Fibroblast of villous mesenchyme (primary cell): ENCODE data around the gene KBTBD4. TPM values are rescaled to one million over a fixed set of nuclear protein-coding genes. Genes with fewer than 3 reads are reported as not detected.

Experiments used
- DNase-seq: peaks from one replicate; pipeline ENCODE4 v3.0.0-alpha.2; 2010; ENCODE audit warnings: low read depth
- H3K4me3 ChIP-seq: 2 replicates; pipeline ENCODE4 v1.5.1; 2011; ENCODE audit warnings: low read depth, mild to moderate bottlenecking, low read length
- total RNA-seq: library from RNA; depleted of rRNA; stranded (reverse); fragments of >200 nt; gene quantifications from 2 replicates; pipeline ENCODE4 v1.2.3, GENCODE V29; 2012
- TF ChIP-seq, protein P1 (sequence below): IDR thresholded peaks from 2 replicates; pipeline ENCODE4 v1.5.1; 2012; ENCODE audit warnings: low read depth, mild to moderate bottlenecking, low read length; ENCODE audit not compliant: insufficient read depth

Gene KBTBD4
- total RNA-seq, 1 donor = 24.2 TPM

DNA sequence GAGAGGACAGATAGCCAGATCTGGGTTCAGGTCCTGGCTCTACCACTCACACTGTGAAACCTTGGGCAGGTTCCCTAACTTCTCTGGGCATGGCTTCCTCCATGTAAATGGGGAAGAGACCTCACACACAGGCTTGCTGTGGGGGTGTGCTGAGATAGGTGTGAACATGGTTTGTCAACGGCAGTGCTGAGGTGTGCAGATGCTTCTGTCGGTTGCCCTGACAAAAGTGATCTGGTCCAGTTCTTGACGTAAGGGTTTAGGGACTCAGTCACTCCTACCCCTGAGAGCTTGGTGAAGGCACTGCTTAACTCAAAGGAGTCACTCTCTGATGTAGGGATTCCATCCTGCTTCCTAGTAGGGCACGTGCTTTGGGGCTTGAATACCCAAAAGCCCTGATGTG lies 13.5 kb upstream of the KBTBD4 start:
- no peak for DNase-seq
- no peak overlapping the region for H3K4me3 ChIP-seq
- TF ChIP-seq, protein P1, sequence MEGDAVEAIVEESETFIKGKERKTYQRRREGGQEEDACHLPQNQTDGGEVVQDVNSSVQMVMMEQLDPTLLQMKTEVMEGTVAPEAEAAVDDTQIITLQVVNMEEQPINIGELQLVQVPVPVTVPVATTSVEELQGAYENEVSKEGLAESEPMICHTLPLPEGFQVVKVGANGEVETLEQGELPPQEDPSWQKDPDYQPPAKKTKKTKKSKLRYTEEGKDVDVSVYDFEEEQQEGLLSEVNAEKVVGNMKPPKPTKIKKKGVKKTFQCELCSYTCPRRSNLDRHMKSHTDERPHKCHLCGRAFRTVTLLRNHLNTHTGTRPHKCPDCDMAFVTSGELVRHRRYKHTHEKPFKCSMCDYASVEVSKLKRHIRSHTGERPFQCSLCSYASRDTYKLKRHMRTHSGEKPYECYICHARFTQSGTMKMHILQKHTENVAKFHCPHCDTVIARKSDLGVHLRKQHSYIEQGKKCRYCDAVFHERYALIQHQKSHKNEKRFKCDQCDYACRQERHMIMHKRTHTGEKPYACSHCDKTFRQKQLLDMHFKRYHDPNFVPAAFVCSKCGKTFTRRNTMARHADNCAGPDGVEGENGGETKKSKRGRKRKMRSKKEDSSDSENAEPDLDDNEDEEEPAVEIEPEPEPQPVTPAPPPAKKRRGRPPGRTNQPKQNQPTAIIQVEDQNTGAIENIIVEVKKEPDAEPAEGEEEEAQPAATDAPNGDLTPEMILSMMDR = no peak

DNA sequence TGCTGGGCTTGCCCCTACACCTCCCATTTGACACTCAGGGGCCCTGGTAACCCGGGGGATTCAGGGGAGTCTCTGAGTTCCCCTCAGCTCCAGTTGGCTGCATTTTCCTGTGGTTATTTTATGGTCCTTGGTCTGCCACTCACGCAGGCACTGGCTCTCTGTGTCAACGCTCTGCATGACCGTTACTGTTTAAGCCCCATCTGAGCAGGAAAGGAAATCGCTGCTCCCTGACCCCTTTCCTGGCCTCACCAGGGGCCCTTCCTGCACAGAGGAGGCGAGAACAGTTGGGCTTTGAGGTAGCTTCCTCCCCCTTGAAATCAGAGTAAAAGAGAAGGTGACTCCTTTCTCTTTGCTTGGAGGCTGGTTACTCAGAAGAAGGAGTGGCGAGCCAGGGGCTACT lies 13.0 kb upstream of the KBTBD4 start:
- TF ChIP-seq, protein P1 = no peak
- no peak overlapping the region for H3K4me3 ChIP-seq
- no peak for DNase-seq

DNA sequence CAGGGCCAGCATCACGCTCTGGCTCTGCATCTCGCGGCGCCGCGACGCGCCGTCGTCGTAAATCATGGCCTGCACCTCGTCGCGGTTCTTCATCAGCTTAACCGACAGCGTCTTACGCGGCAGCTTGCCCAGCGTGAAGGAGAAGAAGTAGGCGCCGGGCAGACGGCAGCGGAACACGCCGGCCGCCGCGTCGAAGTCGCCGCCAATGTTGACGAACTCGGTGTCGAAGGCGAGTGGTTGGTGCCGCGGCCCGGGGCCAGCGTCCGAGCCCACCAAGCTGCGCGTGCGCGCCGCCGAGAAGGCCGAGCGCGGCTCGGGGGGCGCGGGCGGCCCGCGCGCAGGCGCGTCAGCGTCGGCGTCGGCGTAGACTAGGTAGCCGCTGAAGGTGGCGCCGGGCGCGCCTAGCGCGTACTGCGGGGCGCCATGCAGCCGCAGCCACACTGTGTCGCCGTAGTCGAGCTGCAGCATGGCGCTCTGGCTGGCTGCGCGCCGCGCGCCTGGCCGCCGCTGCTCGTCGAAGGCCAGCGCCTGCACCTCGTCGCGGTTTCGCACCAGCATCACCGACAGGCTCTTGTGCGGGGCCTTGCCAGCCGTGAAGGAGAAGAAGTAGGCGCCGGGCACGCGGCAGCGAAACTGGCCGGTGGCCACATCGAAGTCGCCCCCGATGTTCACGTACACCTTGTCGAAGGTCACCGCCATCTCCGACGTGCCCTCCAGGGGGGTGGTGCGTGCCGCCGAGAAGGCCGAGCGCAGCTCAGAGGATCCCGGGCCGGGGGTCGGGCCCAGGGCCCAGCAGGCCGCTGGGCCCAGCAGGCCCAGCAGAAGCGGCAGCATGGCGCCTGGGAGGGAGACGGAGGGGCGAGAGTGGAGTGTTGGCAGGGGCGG lies 11.4 kb upstream of the KBTBD4 start:
- H3K4me3 ChIP-seq = peak overlapping the region; percentile 49
- TF ChIP-seq, protein P1 = no peak
- DNase-seq = no peak

DNA sequence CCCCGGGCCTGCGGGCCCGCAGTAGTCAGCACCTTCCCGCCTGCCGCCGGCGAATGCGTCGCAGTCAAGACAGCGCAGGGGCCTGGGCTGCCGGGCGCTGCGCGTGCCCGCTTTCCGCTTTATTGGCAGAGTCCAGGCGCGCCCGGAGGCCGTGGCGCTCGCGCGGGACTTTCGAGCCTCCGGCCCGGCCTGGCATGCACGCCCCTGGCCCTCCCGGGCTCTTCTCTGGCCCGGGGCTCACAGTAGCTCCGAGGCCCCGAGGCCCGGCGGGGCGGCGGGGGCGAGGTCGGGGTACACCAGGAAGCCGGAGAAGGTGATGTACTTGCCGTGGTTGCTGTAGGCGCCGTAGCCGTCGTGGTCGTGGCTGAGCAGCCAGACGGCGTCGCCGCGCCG lies 10.8 kb upstream of the KBTBD4 start:
- no peak for DNase-seq
- TF ChIP-seq, protein P1 = no peak
- H3K4me3 ChIP-seq = peak overlapping the region; percentile 49

DNA sequence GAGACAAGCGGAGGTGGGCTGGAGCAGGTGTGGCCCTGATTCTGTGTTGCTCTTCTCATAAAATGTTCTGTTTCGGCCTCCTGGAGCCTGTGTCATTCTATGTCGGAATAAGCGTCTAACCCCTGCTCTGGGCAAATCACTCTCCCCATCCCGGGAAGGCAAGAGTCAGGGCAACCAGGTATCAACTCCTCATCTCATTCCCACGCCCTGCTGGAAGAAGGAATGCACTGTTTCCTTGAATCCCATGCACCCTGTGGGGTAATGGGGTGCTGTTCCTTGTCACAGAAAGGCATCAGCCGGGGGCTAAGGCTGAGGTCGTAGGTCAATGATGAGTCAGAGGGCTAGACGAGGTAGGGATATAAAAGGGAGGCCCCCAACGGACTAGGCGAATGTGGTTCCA lies 10.3 kb upstream of the KBTBD4 start:
- H3K4me3 ChIP-seq = no peak overlapping the region
- TF ChIP-seq, protein P1 = no peak
- DNase-seq = no peak

DNA sequence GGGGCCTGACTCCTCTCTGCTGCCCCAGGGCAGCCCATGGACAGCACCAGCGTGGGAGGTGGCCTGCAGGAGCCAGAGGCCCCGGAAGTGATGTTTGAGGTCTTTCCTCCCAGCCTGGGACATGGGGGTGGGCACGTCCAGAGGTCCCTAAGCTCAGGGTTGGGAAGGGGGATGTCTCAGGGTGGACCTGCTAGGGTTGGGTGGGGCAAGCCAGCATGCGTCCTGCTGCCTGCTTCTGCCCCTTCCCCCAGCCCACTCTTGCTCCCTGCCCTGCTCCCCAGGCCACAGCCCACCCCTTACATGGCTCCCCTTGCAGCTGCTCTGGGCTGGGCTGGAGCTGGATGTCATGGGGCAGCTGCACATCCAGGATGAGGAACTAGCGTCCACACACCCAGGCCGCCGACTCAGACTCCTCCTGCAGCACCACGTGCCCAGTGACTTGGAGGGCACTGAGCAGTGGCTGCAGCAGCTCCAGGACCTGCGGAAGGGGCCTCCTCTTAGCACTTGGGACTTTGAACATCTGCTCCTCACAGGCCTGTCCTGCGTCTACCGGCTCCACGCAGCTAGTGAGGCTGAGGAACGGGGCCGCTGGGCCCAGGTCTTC lies 9.1 kb upstream of the KBTBD4 start:
- DNase-seq = no peak
- TF ChIP-seq, protein P1 = no peak
- no peak overlapping the region for H3K4me3 ChIP-seq
